ENCODE data around the gene CNTN6. TPM values are rescaled to one million over a fixed set of nuclear protein-coding genes. Genes with fewer than 3 reads are reported as not detected.

CNTN6 gene
- total RNA-seq, 1 experiment from 2014 or later, result not detected

- ChIA-PET CTCF (no interaction called here), RAD21 (ENCODE audit: low non-redundant PET in 1 of 2, low total read pairs in 2 of 2, uncharacterized antibody in 2 of 2, unreplicated experiment in 2 of 2) (no interaction called here), POLR2A (no interaction called here)
- Histone ChIP-seq H3K4me3 (replicated peaks in 1 of 2; ENCODE audit: low read depth in 1 of 2, low read length in 2 of 2) (no peak overlapping the region), H3K9me3 (ENCODE audit: control insufficient read depth in 1 of 2, insufficient read depth in 1 of 2, low read depth in 1 of 2, low read length in 2 of 2) (peaks cover 17 to 21% of the 10 kb centered on the region in 2 experiments; a peak in 2 of 4 replicates), H2AFZ (ENCODE audit: low read depth, low read length, poor library complexity, severe bottlenecking) (no peak overlapping the region), H3K27ac (ENCODE audit: low read depth, low read length) (no peak overlapping the region), H3K27me3 (ENCODE audit: insufficient read depth, low read length) (no peaks in the 10 kb centered on the region), H3K9ac (ENCODE audit: low read length) (no peak overlapping the region), H4K20me1 (ENCODE audit: insufficient read depth) (no peaks in the 10 kb centered on the region), H3K9me2 (ENCODE audit: insufficient read depth) (no peaks in the 10 kb centered on the region), H3K4me2 (ENCODE audit: low read length) (no peak overlapping the region), H3K4me1 (ENCODE audit: control insufficient read depth in 1 of 2, insufficient read depth in 2 of 2, low read length in 2 of 2) (no peaks in the 10 kb centered on the region), H3K79me2 (ENCODE audit: insufficient read depth, low read length) (no peaks in the 10 kb centered on the region), H3K36me3 (ENCODE audit: control insufficient read depth in 1 of 2, insufficient read depth in 2 of 2, low read length in 2 of 2) (no peaks in the 10 kb centered on the region)
- BruUV-seq (replicated peaks), result no TSS peak
- intact Hi-C loops (cut with micrococcal nuclease), result no loop called here
- TF ChIP-seq ZFX (IDR thresholded peaks at IDR 0.05) (no peak), REST (IDR thresholded peaks at IDR 0.05; ENCODE audit: low read depth) (no peak), CEBPB (IDR thresholded peaks at IDR 0.05; ENCODE audit: low read depth) (no peak), ELF1 (IDR thresholded peaks at IDR 0.05; ENCODE audit: borderline replicate concordance, low read depth) (no peak), EGR1 (IDR thresholded peaks at IDR 0.05; ENCODE audit: low read depth) (no peak), SIN3A (IDR thresholded peaks at IDR 0.05; ENCODE audit: low read depth) (no peak), ZNF274 (IDR thresholded peaks at IDR 0.05; ENCODE audit: low read depth, low read length) (no peak), EZH2 (IDR thresholded peaks at IDR 0.05) (no peak), RAD21 (IDR thresholded peaks at IDR 0.05; ENCODE audit: low read depth) (no peak), POLR2A (IDR thresholded peaks at IDR 0.05; ENCODE audit: borderline replicate concordance, extremely low read depth, insufficient read depth, insufficient read length) (no peak), YY1 (IDR thresholded peaks at IDR 0.05; ENCODE audit: extremely low read depth, insufficient replicate concordance, low read depth, low read length) (no peak), CTCF (IDR thresholded peaks at IDR 0.05 in 2 of 3, conservative IDR thresholded peaks at IDR 0.05 in 1 of 3; ENCODE audit: borderline replicate concordance in 1 of 3, insufficient read depth in 1 of 3, low read depth in 2 of 3, low read length in 2 of 3) (no peak), MAX (IDR thresholded peaks at IDR 0.05) (no peak)
- DNase-seq (ENCODE audit: low read depth, low spot score), result no peak
- no peak for ATAC-seq
Observed at GRCh38 chr3:1191026-1191425, 98.2 kb downstream of the CNTN6 start.

Data from HCT116 (cell line).